Osteocyte (in vitro differentiated cells): ENCODE data around the gene BARHL1. TPM values are rescaled to one million over a fixed set of nuclear protein-coding genes. Genes with fewer than 3 reads are reported as not detected.

Source experiments
- DNase-seq: peaks from one replicate; pipeline ENCODE4 v3.0.0; 2021; ENCODE audit warnings: mixed read lengths; ENCODE audit not compliant: unreplicated experiment; ENCODE audit errors: extremely low spot score
- H3K27ac Mint-ChIP-seq: one replicate; pipeline ENCODE4 v1.8.0; 2021; ENCODE audit warnings: mild to moderate bottlenecking, mixed read lengths; ENCODE audit not compliant: unreplicated experiment
- H3K27me3 Mint-ChIP-seq: one replicate; pipeline ENCODE4 v1.8.0; 2021; ENCODE audit warnings: mixed read lengths; ENCODE audit not compliant: unreplicated experiment
- H3K36me3 Mint-ChIP-seq: one replicate; pipeline ENCODE4 v1.8.0; 2021; ENCODE audit warnings: mixed read lengths; ENCODE audit not compliant: unreplicated experiment
- H3K4me1 Mint-ChIP-seq: one replicate; pipeline ENCODE4 v1.8.0; 2021; ENCODE audit warnings: mixed read lengths; ENCODE audit not compliant: unreplicated experiment
- H3K4me3 Mint-ChIP-seq: one replicate; pipeline ENCODE4 v1.8.0; 2021; ENCODE audit warnings: mild to moderate bottlenecking, moderate library complexity, mixed read lengths; ENCODE audit not compliant: unreplicated experiment
- H3K9me3 Mint-ChIP-seq: one replicate; pipeline ENCODE4 v1.8.0; 2021; ENCODE audit warnings: mixed read lengths; ENCODE audit not compliant: unreplicated experiment
- total RNA-seq: library from RNA; stranded (reverse); gene quantifications from 2 replicates; pipeline ENCODE4 v1.2.1, GENCODE V29; 2021
- TF ChIP-seq, protein P1 (sequence below): fragments of 200-600 bp; sonication (generic); IDR thresholded peaks from 2 replicates; pipeline ENCODE4 v1.5.0; 2021; ENCODE audit warnings: antibody characterized with exemption, mild to moderate bottlenecking, moderate library complexity

Gene BARHL1
- total RNA-seq, 1 donor from 2014 or later, result not detected

- H3K27ac Mint-ChIP-seq, result no peak overlapping the region
- H3K4me3 Mint-ChIP-seq, result no peak overlapping the region
- no peaks in the 10 kb centered on the region for H3K36me3 Mint-ChIP-seq
- no peaks in the 10 kb centered on the region for H3K9me3 Mint-ChIP-seq
- peak; percentile 92 for DNase-seq
- H3K4me1 Mint-ChIP-seq, result no peaks in the 10 kb centered on the region
- H3K27me3 Mint-ChIP-seq, result peaks cover 53% of the 10 kb centered on the region
- TF ChIP-seq, protein P1, sequence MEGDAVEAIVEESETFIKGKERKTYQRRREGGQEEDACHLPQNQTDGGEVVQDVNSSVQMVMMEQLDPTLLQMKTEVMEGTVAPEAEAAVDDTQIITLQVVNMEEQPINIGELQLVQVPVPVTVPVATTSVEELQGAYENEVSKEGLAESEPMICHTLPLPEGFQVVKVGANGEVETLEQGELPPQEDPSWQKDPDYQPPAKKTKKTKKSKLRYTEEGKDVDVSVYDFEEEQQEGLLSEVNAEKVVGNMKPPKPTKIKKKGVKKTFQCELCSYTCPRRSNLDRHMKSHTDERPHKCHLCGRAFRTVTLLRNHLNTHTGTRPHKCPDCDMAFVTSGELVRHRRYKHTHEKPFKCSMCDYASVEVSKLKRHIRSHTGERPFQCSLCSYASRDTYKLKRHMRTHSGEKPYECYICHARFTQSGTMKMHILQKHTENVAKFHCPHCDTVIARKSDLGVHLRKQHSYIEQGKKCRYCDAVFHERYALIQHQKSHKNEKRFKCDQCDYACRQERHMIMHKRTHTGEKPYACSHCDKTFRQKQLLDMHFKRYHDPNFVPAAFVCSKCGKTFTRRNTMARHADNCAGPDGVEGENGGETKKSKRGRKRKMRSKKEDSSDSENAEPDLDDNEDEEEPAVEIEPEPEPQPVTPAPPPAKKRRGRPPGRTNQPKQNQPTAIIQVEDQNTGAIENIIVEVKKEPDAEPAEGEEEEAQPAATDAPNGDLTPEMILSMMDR, result peak; percentile 93
Observed at GRCh38 chr9:132575005-132575609, 7.3 kb upstream of the BARHL1 start.

DNA sequence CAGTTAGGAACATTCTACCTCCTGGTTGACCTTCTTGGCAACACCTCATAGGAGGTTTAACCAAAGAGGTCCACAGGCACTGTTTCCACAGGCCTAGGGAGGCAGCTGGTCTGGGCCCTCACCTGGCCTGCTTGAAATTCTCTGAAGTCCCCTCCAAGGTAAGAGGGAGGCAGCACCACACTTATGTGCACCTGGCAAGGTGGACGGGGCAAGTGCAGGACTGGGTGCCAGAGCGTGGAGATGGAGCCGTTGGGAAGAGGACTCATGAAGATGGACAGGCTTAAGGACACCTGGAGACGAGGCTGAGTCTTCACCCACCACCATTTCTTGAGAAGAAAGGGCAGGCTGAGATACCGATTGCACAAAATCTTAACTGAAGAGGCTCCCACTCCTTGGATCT is 6.6 kb upstream of the BARHL1 start:
- Mint-ChIP-seq H3K36me3 (no peaks in the 10 kb centered on the region), H3K4me1 (no peaks in the 10 kb centered on the region), H3K27me3 (peaks cover 56% of the 10 kb centered on the region), H3K27ac (no peak overlapping the region), H3K4me3 (no peak overlapping the region), H3K9me3 (no peaks in the 10 kb centered on the region)
- TF ChIP-seq, protein P1, result no peak
- DNase-seq, result no peak

DNA sequence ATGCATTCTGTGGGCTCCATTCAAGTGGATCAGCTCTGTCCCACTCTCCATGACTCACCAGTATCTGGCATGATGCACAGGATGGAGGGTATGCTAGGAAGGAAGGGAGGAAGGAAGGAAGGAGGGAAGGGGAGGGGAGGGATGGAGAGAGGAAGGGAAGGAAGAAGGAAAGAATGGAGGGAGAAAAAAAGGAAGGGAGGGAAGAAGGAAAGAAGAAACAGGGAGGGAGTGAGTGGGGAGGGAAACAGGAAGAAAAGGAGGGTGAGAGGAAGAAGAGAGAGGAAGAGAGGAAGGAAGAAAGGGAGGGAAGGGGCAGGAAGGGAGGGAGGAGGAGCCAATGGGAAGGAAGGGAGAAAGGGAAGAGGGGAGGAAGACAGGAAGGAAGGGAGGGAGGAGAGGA is 5.3 kb upstream of the BARHL1 start:
- Mint-ChIP-seq H3K4me1 (peaks cover 4% of the 10 kb centered on the region), H3K4me3 (no peak overlapping the region), H3K9me3 (no peaks in the 10 kb centered on the region), H3K27me3 (peaks cover 68% of the 10 kb centered on the region), H3K36me3 (no peaks in the 10 kb centered on the region), H3K27ac (no peak overlapping the region)
- TF ChIP-seq, protein P1, result no peak
- DNase-seq, result no peak

- H3K4me3 Mint-ChIP-seq, result no peak overlapping the region
- peaks cover 67% of the 10 kb centered on the region for H3K27me3 Mint-ChIP-seq
- H3K36me3 Mint-ChIP-seq, result no peaks in the 10 kb centered on the region
- no peak overlapping the region for H3K27ac Mint-ChIP-seq
- H3K9me3 Mint-ChIP-seq, result no peaks in the 10 kb centered on the region
- TF ChIP-seq, protein P1, result no peak
- H3K4me1 Mint-ChIP-seq, result peaks cover 4% of the 10 kb centered on the region
- DNase-seq, result no peak
Observed at GRCh38 chr9:132578367-132578932, 4.0 kb upstream of the BARHL1 start.

GRCh38 chr9:132579427-132579798 is 3.0 kb upstream of the BARHL1 start:
- TF ChIP-seq, protein P1, result no peak
- Mint-ChIP-seq H3K9me3 (no peaks in the 10 kb centered on the region), H3K27ac (no peak overlapping the region), H3K4me3 (no peak overlapping the region), H3K27me3 (peaks cover 75% of the 10 kb centered on the region), H3K4me1 (peaks cover 4% of the 10 kb centered on the region), H3K36me3 (peaks cover 1% of the 10 kb centered on the region)
- DNase-seq, result no peak
